GM18951 (cell line): ENCODE data around the gene EFNA4.

ENCODE experiments used
- POLR2A ChIP-seq: IDR thresholded peaks from 4 replicates; pipeline ENCODE4 v1.6.1; 2011; ENCODE audit warnings: mild to moderate bottlenecking; ENCODE audit not compliant: insufficient read length, insufficient read depth; ENCODE audit errors: extremely low read depth
- in situ Hi-C: fragments of 300-500 bp; cut with MboI; formaldehyde crosslinking; loops from one replicate; pipeline ENCODE4 v1.12.0; 2022; ENCODE audit warnings: low sequenced_read_pairs, mixed read lengths, inconsistent platforms; ENCODE audit not compliant: unreplicated experiment

Gene EFNA4

DNA sequence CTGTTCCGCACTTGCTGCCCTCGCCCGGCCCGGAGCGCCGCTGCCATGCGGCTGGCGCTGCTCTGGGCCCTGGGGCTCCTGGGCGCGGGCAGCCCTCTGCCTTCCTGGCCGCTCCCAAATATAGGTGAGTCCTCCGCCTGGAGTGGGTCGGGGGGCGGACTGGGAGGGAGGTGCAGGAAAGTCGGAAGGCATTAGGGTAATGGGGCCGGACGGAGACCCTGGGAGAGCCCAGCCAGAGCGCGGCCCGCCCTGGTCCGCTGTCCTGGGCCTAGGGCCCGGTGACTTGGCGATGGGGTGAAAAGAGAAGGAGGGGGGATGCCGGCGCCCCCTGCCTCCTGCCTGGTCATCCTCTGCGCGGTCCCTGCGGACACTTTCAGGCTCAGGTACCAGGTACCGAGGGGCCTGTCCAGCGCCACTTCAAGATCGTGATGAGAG lies 12.2 kb upstream of the EFNA4 start:
- TF ChIP-seq POLR2A, result peak; percentile 63
- in situ Hi-C loops, result no loop called here

DNA sequence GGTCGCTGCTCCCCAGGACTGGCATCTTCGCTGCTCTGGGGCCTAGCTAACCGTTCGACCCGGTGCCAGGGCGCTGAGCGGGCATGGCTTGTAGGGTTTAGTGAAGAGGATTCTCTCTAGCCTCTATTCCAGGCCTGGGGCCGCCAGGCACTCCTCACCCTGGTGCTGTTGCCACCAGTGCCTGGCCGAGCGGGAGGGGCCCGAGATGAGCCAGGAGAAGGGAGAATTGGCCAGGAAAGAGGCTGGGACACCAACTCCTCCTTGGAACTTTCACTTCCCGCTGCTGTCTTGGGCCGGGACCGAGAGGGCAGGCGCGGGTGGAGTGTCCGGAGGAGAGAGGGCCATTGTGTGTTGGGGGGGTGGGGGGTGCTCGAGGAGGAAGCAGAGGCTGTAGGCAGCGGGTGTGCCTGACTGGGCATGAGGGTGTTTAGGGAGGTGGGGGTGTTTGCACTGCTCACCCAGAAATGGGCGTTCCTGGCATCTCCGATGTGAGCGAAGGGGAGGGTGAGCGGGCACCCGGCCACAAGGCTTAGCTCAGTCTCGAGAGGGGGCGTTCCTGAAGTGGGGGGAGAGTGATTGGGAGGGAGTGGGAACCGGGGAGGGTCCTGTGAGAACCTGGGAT lies 11.7 kb upstream of the EFNA4 start:
- no peak for TF ChIP-seq POLR2A
- in situ Hi-C loops, result no loop called here

DNA sequence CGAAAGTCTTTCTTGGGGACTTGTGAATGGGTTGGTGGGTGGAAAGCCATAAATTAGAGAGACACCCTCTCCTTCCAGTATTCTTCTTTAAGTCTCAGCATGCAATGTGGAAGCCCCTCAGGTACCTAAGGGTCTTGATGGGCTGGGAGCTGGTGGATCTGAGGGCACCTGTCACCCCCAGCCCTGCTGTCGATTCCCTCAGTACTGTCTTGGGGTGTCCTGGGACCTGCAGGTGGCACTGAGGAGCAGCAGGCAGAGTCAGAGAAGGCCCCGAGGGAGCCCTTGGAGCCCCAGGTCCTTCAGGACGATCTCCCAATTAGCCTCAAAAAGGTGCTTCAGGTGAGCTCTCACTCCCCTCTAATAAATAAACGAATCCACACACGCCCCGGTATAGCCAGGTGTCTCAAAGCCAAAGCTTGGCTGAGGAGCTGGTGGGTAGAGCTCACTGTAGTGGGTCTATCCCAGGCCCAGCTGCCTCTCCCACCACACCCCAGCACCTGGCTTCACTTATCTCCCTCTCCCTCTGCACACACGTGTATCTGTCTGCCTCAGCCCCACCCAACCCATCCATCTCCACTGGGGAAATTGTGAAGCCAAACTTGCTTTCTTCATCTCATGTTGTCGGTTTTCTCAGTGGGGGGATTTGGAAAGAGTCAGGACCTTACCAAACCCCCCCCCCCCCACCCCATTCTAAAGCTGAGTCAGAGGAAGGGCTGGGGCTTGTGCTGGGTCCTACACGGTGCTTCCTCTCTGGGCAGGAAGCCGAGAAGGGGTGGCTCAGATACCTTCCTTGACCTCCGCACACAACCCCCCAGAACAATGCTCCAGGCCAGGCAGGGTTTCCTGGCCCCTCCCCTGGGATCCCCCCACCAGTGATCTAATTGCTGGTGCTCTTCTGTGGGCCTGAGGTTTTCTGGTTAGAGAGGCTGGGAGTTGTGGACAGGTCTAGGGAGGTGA lies 10.8 kb upstream of the EFNA4 start:
- TF ChIP-seq POLR2A, result no peak
- in situ Hi-C loops, result no loop called here

DNA sequence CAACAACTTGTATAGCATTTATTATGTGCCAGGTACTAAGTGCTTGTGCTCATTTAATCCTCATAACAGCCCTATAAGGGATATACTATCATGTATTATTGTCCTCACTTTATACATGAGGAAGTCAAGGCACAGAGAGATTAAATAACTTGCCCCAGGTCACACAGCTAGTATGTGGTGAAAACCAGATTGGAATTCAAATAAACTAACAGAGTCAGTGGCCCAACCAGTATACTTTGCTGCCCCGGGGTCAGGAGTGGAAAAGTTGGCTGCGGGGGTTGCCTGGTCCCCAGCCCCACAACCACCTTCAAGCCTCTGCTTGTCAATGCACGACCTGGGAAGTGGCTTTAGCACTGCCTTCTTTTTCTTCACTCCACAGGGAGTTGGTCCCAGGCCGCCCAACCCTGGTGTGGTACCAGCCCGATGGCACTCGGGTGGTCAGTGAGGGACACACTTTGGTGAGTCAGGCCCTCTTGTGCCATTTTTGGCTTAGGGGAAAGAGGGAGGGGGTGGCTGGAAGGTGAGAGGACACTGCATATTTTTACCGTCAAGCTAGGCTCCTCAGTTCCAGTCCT lies 9.9 kb upstream of the EFNA4 start:
- TF ChIP-seq POLR2A, result no peak
- in situ Hi-C loops, result no loop called here

DNA sequence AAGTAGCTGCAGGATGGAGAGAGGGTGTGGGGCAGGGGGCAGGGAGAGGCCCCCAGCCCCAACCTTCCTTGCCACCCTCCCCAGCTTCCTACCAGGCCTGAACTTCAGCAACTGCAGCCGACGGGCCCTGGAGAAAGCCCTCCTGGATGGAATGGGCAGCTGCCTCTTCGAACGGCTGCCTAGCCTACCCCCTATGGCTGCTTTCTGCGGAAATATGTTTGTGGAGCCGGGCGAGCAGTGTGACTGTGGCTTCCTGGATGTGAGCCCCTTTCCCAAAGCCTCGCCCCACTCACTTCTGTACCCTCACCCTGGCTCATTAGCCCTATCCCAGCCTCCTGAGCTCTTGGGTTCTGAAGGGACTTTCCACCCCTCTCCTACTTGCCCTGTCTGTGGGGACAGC lies 6.4 kb upstream of the EFNA4 start:
- TF ChIP-seq POLR2A, result no peak
- in situ Hi-C loops, result no loop called here

DNA sequence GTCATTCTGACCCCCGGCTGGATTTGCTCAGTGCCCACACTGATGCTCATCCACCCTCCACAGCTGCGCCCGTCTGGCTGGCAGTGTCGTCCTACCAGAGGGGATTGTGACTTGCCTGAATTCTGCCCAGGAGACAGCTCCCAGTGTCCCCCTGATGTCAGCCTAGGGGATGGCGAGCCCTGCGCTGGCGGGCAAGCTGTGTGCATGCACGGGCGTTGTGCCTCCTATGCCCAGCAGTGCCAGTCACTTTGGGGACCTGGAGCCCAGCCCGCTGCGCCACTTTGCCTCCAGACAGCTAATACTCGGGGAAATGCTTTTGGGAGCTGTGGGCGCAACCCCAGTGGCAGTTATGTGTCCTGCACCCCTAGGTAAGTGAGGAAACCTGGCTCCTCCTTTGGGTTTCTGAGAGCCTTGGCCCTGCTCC lies 5.7 kb upstream of the EFNA4 start:
- in situ Hi-C loops, result no loop called here
- no peak for TF ChIP-seq POLR2A

DNA sequence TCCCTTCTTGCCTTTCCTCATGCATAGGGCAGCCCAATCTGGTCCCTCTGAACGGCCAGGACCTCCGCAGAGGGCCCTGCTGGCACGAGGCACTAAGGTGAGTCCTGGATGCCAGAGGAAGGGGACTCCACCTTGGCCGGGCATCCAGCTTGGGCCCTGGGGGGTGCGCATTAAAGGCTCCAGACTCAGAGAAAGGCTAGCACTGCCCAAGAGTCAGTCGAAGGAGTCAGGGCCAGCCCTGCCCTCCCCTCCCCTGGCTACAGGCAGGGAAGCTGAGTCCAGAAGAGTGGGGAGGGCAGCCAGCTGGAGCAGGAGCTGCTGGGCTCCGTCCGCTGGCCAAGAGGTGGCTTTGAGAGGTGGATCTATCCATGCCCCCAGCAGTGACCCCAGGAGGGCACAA lies 2.8 kb upstream of the EFNA4 start:
- in situ Hi-C loops, result no loop called here
- TF ChIP-seq POLR2A, result no peak

DNA sequence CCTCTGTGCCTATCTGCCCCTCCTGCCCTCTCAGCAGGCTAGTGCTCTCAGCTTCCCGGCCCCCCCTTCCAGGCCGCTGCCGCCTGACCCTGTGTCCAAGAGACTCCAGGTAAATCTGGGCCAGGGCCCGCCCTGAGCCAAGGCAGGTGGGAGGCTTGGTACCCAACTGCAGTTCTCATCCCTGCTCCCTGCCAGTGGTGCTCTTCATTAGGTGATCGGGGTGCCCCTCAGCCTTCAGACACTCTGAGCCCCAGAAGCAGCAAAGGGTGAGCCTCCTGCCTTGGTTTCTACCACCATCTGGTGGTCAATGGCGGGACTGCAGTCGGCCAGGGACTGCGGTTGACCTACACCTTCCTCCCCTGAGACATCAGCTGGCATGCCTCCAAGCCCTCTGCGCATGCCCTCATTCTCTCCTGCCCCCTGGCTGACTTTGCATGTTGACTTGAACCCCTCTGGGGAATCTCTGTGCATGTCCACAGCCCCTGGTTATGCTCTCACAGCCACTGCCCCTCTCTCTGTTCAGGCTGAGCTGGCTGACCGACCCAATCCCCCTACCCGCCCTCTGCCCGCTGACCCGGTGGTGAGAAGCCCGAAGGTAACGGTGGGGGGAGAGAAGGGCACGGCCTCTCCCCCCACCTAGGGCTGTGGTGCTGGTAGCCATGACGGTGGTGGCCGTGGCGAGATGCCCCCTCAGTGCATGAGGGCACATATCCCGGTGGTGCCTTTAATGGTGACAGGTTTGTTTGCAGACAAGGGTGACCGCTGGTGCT lies 2.0 kb upstream of the EFNA4 start:
- in situ Hi-C loops, result no loop called here

DNA sequence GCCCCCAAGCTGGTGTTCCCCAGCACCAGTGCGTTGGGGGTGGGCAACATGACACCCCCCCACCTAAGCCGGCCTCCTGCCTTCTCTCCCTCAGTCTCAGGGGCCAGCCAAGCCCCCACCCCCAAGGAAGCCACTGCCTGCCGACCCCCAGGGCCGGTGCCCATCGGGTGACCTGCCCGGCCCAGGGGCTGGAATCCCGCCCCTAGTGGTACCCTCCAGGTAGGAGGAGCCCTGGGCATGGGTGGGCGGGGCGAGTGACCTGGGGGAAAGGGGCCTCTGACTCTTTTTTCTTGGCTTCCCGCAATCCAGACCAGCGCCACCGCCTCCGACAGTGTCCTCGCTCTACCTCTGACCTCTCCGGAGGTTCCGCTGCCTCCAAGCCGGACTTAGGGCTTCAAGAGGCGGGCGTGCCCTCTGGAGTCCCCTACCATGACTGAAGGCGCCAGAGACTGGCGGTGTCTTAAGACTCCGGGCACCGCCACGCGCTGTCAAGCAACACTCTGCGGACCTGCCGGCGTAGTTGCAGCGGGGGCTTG lies 1.3 kb upstream of the EFNA4 start:
- no peak for TF ChIP-seq POLR2A

More for the DNA sequence above, 2.0 kb upstream of the EFNA4 start:
- no peak for TF ChIP-seq POLR2A

DNA sequence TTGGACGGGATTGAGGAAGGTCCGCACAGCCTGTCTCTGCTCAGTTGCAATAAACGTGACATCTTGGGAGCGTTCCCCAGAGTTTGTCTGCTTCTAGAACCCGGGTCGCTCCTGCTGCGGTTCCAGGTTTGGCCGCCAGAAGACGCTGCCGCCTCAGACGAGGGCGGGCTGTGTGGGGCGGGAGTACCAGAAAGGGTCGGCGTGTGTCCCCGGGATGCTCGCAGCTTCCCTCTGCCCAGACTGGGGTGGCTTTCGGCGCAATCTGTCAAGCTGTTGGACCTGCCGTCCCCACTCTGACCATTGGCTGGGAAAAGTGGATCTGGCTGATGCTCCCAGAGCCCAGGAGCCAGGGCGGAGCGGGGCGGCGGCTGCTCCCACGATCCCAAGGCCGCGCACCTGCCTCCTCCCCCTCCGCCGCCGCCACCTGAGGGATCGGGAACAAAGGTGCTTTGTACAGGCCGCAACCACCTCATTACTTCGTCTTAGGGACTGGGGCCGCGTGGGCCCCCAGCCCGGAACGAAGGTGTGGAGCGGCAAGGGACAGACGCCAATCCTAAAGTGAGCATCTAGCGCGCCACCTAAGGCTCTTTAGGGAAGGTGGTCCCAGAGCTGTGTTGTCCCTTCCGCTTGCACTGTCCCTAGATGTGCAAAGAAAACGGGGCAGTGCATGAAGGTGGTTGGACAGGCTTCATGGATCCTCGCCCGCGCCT lies 683 bp upstream of the EFNA4 start:
- in situ Hi-C loops, result no loop called here
- no peak for TF ChIP-seq POLR2A

More for the DNA sequence above, 1.3 kb upstream of the EFNA4 start:
- in situ Hi-C loops, result no loop called here

DNA sequence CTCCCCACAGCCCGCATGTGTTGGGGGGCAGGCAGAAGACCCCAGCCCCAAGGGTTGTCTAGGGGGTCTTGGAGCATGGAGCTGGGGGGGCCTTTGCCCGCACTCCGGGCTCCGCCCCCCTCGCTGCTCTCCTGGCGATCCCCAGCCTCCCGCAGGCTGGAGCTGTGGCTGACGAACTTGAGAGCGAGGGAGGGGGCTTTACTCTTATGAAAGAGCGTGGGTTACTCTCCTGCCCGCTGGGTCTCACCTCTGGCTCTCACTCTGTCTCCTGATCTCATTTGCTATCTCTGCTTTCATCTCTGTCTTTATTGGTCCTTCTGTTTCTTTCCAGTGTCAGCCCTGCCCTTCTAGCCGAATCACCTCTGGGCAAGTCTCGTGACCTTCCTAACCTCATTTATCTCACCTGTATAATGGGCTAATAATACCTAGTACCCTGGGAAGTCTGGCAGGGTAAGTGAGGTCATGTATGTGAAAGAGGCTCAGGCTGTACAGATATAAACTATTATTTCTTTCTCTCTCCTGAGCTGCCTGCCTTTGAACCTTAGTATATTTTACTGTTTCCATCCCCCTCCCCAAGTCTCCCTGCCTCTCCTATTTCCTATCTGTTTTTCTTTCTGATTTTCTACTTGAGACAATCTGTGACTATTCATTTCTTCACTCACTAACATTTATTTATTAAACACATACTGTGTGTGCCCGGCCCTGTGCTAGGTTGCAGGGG lies 731 bp downstream of the EFNA4 start:
- TF ChIP-seq POLR2A, result no peak
- in situ Hi-C loops, result no loop called here
